HG03342 (cell line): ENCODE measurements around the gene GABBR2.
A peak's percentile ranks its signal among the peaks of the same experiment; 100 is the strongest.

Experiments used
- ATAC-seq: cut with Tn5 transposase; IDR thresholded peaks from one replicate; pipeline ENCODE4 v1.9.1; 2021; ENCODE audit warnings: mild to moderate bottlenecking, moderate library complexity; ENCODE audit not compliant: unreplicated experiment

The GABBR2 gene

DNA sequence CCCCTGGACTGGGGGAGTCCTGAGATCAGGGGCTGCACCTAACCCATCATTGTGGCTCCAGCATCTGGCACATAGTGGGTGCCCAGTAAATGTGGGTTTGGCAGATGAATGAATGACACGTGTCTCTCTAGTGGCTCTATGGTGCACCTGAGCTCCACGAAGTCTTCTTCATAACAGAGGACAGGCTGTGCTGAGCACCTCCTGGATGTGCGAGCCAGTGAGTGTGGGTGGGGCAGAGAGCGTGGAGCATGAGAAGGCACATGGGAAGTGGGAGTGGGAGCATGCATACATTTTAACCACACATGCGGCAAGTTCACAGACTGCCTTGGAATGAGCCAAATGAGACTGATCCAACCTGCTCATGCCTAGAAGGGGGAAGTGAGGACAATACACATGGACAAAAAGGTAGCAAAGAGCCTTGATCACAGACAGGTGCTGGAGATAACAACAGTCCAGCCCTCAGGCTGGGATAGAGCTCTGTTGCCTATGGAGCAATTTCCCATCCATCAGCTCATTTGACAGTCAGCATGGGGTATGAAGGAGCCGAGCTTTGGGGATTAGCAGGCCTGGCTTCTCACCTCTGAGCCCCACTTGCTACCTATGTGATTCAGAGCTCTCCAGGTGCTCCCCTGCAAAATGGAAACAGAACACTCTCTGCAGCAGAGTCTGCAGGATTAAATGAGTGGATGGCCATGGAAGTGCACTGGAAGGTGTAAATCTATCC, 377.0 kb downstream of the GABBR2 start:
- ATAC-seq, result no peak

DNA sequence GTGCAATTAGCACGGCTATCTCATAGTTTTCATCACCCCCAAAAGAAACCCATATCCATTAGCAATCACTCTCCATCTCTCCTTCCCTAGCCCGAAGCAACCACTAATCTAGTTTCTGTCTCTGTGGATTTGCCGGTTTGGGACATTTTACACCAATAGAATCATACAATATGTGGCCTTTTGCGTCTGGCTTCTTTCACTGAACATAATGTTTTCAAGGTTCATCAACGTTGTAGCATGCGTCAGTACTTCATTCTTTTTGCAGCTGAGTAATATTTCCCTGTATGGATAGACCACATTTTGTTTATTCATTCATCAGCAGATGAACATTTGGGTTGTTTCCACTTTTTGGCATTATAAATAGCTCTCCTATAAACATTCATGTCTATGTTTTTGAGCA, 377.9 kb downstream of the GABBR2 start:
- ATAC-seq, result no peak

GRCh38 chr9:98329904-98330303, 378.8 kb downstream of the GABBR2 start:
- no peak for ATAC-seq

- no peak for ATAC-seq
Measured at GRCh38 chr9:98329281-98329680, 379.5 kb downstream of the GABBR2 start.

DNA sequence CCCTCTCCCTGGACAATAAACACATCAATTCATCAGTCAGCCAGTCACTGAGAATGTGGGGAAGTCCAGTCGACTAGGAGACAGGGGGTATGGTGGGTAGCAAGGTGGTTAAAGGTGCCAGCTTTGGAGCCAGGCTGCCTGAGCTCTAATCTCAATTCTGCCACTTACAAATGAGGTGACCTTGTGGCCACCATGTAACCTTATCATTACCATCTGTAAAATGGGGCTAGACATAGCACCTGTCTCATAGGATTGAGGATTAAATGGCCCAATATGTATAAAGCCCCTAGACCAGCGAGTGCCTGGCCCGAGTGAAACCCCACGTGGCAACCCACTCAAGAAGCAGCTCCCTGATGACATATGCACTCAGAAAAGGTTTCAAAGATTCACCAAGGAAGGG, 380.0 kb downstream of the GABBR2 start:
- ATAC-seq, result no peak

GRCh38 chr9:98328141-98328540, 380.6 kb downstream of the GABBR2 start:
- ATAC-seq, result no peak

GRCh38 chr9:98327249-98327561, 381.5 kb downstream of the GABBR2 start:
- ATAC-seq, result no peak

DNA sequence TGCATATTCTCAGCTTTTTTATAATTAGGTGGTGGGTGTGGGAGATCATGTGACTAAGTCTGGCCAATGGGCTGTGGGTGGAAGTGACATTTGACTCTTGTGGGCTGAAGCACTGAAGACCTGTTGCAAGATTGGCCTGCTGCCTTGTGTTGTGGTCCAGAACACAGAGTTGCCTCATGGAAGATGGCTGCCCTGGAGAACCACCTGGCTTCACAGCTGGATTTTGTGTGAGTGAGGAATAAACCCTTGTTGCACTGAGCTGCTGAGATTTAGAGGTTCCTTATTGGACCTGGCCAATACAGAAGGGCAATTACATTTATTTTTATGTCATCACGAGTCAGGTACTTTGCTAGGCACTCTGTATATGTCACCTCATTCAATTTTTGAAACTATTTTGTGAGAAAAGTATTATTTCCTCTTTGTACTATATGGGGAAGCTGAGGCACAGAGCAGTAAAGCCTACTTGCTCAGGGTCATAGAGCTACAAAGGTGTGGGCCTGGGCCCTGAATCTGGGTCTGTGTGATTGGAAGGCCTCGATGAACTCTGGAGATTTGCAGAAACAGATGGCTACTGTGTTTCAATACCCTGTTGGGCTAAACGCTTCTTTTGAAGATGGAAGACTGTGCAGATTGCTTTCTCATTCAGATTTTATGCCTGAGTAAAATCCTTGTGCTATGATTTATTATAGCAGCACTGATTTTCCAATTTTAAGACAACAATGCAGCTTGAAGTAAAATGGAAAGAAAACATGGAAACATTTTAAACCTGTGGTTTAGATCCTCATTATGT, 382.1 kb downstream of the GABBR2 start:
- ATAC-seq, result no peak

GRCh38 chr9:98324801-98325200, 383.9 kb downstream of the GABBR2 start:
- ATAC-seq, result no peak

- no peak for ATAC-seq
Measured at GRCh38 chr9:98323831-98324135, 385.0 kb downstream of the GABBR2 start.

- ATAC-seq, result no peak
Measured at GRCh38 chr9:98323051-98323830, 385.5 kb downstream of the GABBR2 start.

DNA sequence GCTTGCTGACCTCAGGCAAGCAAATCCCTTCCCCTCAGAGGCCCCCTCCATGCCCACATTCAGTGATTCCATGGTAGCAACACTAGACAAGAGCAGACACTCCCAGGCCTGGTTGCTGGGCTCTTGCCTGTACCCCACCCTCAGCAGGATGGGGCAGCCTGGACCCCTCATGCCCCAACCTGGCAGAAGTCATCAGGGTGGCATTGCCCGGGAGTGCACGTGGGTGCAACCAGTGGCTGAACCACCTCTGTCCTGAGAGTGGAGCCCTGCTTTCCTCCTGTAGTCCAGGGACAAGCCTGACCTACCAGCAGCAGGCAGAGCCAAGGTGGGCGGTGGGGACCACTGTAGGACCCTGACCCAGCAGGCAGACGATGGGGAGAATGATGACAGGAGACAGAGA, 387.5 kb downstream of the GABBR2 start:
- ATAC-seq, result no peak

DNA sequence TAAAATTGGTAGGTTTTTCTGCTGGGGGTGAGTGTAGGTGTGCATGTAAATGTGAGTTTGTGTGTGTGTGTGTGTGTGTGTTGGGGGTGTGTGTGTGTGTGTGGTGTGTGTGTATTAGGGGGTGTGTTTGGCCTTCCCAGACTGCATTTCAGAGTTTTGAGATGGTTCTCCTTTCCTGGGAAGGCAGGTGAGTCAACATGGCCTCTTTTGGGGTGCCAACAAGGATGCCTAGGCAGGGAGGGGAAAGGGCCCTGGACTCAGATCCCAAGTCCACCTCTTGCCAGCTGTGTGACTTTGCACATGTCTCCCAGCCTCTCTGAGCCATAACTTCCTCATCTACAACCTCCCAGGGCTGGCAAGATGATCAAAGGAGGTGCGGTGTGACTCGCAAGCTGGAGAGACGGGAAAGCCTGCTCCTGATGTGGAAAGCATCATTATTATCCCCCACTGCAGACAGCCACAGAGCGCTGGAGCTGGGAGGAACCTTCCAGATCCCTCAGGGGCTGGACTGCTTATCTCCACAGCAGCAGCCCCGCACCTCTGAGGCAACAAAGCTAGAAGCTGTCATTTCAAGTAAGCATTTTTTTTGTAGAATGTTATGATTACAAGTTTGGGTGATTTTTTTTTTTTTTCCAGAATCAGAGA, 389.8 kb downstream of the GABBR2 start:
- no peak for ATAC-seq

DNA sequence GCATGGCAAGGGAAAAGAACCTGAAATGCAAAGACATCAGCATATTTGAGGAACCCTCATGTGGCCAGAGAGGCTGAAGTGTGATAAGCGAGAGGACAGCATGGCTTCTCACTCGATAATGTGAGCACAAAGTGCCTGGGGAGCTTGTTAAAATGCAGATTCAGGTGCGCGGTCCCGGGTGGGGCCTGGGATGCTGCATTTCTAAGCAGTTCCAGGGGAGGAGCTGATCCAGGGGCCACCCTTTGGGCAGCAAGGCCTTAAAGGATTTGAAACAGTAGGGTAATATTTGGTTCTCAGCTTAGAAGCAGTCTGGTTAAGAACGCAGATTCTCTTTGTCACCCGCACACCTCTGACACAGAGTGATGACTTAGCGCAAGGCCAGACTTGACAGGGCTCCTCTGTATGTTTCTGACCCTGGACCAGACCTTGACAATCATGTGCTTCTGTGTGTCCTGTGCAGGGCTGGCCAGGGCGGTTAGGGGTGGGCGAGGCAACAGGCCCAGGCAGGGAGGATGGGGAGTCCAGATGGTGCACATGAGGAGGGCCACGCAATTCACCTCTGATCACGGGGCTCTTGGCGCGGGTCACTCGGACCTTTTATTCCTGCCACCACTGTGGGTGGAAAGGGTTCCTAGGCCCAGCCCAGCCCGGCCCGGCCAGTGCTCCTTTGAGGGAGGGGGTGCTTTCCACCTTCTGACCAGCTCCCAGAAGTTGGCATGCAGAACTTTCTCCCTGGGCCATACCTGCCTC, 390.5 kb downstream of the GABBR2 start:
- ATAC-seq, result no peak

- no peak for ATAC-seq
Measured at GRCh38 chr9:98317134-98317857, 391.4 kb downstream of the GABBR2 start.

DNA sequence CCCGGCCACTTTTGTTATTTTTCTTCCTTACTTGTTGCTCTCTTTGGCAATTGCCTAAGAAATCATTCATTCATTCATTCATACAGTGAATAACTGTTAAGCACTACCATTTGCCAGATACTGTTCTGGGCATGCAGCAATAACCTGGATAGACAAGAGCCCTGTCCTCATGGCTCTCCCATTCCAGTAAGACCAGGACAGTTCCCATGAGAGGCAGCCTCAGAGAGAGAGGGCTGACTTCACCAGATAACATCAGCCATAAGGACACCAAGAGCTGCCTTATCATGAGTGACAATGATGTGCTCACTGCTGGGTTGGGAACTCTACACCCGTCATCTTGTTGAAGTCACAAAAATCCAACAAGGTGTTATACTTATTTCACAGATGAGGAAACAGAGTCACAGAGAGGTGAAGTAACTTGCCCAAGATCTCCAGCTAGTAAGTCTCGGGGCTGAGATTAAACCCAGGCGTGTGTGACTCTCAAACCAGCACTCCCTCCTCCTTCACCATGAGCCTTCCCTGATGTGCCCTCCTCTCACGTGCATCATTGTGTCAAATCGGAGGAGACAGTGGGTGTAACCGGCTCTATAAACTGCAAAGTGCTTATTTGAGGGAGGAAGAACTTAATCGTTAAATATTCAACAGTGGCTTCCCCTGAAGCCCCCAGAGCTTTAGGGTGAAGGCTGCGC, 392.1 kb downstream of the GABBR2 start:
- ATAC-seq, result no peak

DNA sequence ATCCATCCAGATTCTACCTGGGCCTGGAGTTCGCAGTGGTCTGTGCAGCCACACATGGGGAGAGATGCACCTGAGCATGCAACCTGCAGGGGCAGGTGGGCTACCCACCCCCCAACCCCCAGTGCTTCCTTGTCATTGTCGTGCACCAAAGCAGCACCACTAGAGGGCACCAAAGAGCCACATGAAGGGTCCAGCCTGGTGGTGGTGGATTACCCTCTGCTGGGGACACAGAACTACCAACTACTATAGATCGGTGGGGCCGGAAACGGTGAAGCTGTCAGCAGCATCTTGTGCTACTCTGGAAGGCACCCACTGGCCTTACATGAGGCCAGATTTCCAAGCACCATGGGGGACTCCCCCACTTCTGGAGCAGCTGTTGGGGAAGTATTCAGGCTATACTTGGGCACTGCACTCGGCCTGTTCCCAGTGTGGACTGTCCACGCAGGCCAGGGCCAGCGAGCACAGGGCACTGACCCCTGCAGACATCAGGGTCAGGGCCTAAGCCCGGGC, 393.1 kb downstream of the GABBR2 start:
- peak; percentile 79 for ATAC-seq

DNA sequence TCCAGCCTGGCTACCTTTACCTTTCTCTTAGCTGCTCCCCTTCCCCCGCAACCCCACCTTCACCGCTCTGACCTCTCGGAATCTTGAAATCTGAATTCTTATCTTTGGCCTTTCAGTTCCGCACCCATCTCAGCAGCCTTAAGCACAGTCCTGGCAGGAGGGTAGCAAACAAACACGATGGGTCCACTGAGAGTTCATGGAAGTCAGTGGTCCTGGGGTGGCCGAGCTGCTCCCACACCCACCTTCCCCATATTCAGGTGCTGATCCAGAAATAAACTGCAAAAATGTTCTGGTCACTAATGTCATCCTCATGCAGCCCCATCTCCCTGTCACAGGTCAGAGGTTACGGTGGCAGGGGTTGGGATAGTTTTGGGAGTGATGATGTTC, 393.7 kb downstream of the GABBR2 start:
- ATAC-seq, result no peak

DNA sequence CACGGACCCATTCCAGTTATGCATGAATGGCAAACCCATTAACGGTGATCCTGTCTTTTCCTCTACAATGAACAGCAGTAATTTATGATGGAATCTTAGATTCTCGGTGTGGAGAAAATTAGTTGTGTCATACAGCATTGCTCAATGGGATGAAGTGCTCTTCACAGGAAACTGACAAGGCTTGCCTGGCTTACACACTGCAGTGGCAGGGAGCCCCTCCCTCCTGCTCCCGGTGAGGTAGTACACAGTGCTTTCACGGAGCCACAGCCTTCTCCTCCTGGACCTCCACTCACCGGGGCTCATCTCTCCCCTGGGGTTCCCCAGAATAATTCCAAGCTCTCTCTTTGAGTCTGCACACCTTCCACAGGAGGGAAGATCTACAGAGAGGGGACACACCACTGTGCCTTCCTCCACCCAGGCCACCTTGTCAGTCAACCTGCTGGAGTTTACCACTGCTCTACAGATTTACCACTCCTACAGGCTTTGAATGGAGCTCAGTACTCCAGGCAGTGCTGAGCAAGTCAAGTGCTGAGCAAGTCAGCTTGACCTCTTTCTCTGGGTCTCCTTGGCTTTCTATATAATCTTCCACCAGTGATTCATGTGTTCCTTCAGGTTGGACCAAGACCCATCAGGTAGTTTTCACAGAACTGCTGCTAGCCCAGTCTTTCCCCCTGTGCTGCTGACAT, 394.2 kb downstream of the GABBR2 start:
- no peak for ATAC-seq
